Erythroblast (primary cell): ENCODE results near the gene LY6G5B.

Experiments
- GATA1 ChIP-seq: IDR thresholded peaks from 2 replicates; pipeline ENCODE4 v1.6.1; 2011; ENCODE audit warnings: low read depth, mild to moderate bottlenecking, control low read depth, low read length, moderate library complexity
- POLR2A ChIP-seq: IDR thresholded peaks from 2 replicates; pipeline ENCODE4 v1.6.1; 2011; ENCODE audit warnings: mild to moderate bottlenecking, low read length

- TF ChIP-seq POLR2A: no peak
- no peak for TF ChIP-seq GATA1
Observed at GRCh38 chr6:31620586-31621319, 49.0 kb upstream of the LY6G5B start, which contains the start of gene PRRC2A.
